ENCODE data around the gene NR1I3. TPM values are rescaled to one million over a fixed set of nuclear protein-coding genes. Genes with fewer than 3 reads are reported as not detected.

NR1I3 gene
- total and polyA plus RNA-seq, 2 experiments from 2014 or later, result 2.6 to 8.1 TPM

DNA sequence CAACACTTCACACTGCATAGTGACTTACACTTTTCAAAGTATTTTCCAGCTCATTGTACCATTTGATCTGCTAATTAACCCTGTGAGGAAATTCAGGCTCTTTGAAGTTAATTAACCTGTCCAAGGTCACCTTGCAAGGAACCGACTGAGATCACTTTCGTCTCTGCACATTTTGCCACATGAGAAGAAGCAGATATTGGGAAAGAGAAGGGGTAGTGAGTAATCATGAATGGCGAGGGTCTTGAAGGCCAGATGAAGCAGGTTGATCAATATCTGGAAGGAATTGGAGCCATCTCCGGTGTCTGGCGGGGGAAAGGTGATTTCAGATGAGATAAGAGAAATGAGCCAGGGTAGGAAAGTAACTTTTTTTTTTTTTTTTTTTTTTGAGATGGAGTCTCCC is 18.0 kb downstream of the NR1I3 start:
- WGBS (ENCODE audit: low lambda C conversion rate, missing lambda C conversion rate), result 56% methylated on average over 5 of the region's 5 CpGs
- H3K4me1 ChIP-seq (ENCODE audit: insufficient read depth), result peaks cover 27% of the 10 kb centered on the region

DNA sequence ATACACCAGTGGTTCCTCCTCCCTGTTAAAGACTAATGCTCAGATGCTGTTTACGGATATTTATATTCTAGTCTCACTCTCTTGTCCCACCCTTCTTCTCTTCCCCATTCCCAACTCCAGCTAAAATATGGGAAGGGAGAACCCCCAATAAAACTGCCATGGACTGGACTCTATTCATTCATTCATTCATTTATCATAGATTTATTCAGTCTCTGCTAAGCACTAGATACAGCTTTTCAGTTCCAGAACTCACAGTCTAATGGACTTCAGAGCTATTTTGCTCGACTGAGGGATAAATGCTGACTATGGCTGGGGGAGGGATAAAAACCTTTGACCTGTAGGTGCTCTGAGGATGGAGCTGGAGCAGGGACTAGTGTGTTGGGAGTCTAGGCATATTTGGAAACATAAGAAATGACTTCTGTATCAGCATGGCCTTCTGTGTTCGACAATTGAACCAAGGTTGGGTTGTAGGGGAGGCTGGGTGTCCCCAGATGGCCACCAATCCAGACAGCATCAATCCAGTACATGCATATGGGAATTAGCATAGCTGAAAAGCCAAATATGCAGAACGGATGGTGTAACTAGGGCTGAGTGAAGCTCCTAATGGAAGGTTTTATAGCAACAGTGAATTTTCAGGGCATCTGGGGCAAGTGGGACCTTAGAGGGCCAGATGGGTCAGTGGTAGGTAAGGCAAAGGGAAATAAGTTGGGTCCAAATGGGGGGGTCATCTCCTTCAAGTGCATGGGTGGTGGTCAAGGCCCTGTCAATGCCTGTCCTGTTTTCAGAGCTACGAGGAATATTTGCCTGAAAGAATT is 18.7 kb downstream of the NR1I3 start:
- H3K36me3 ChIP-seq (replicated peaks; ENCODE audit: insufficient read depth, low read depth), result no peaks in the 10 kb centered on the region
- no peak overlapping the region for H3K4me2 ChIP-seq
- DNase-seq (ENCODE audit: low spot score), result no peak
- no peaks in the 10 kb centered on the region for H3K9me2 ChIP-seq (replicated peaks; ENCODE audit: insufficient read depth)
- 84% methylated on average over 5 of the region's 5 CpGs for WGBS (ENCODE audit: low lambda C conversion rate, missing lambda C conversion rate)
- H3K4me1 ChIP-seq (ENCODE audit: insufficient read depth), result peaks cover 27% of the 10 kb centered on the region
- no peaks in the 10 kb centered on the region for H3K79me2 ChIP-seq
- no peaks in the 10 kb centered on the region for H4K20me1 ChIP-seq (ENCODE audit: insufficient read depth, poor library complexity, severe bottlenecking)
- no peak for TF ChIP-seq EZH2 (IDR thresholded peaks at IDR 0.05; ENCODE audit: borderline replicate concordance)
- TF ChIP-seq, protein P1, sequence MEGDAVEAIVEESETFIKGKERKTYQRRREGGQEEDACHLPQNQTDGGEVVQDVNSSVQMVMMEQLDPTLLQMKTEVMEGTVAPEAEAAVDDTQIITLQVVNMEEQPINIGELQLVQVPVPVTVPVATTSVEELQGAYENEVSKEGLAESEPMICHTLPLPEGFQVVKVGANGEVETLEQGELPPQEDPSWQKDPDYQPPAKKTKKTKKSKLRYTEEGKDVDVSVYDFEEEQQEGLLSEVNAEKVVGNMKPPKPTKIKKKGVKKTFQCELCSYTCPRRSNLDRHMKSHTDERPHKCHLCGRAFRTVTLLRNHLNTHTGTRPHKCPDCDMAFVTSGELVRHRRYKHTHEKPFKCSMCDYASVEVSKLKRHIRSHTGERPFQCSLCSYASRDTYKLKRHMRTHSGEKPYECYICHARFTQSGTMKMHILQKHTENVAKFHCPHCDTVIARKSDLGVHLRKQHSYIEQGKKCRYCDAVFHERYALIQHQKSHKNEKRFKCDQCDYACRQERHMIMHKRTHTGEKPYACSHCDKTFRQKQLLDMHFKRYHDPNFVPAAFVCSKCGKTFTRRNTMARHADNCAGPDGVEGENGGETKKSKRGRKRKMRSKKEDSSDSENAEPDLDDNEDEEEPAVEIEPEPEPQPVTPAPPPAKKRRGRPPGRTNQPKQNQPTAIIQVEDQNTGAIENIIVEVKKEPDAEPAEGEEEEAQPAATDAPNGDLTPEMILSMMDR (IDR thresholded peaks at IDR 0.05; ENCODE audit: poor library complexity), result no peak
- no peak for TF ChIP-seq EZH2phosphoT487 (IDR thresholded peaks at IDR 0.05; ENCODE audit: low read depth, severe bottlenecking, unreplicated experiment)
- H3K4me3 ChIP-seq, result no peak overlapping the region
- H3K27me3 ChIP-seq, result no peaks in the 10 kb centered on the region
- H2AFZ ChIP-seq, result no peak overlapping the region
- H3K27ac ChIP-seq, result peak overlapping the region; percentile 93
- H3K9me3 ChIP-seq (ENCODE audit: low read depth), result no peaks in the 10 kb centered on the region

More for the DNA sequence above, 18.0 kb downstream of the NR1I3 start:
- Histone ChIP-seq H2AFZ (no peak overlapping the region), H3K79me2 (no peaks in the 10 kb centered on the region), H3K9me3 (ENCODE audit: low read depth) (no peaks in the 10 kb centered on the region), H3K4me3 (no peak overlapping the region), H3K27me3 (no peaks in the 10 kb centered on the region), H4K20me1 (ENCODE audit: insufficient read depth, poor library complexity, severe bottlenecking) (no peaks in the 10 kb centered on the region), H3K9me2 (replicated peaks; ENCODE audit: insufficient read depth) (no peaks in the 10 kb centered on the region), H3K4me2 (no peak overlapping the region), H3K36me3 (replicated peaks; ENCODE audit: insufficient read depth, low read depth) (no peaks in the 10 kb centered on the region), H3K27ac (peak overlapping the region; percentile 63)
- no peak for DNase-seq (ENCODE audit: low spot score)
- TF ChIP-seq EZH2 (IDR thresholded peaks at IDR 0.05; ENCODE audit: borderline replicate concordance), result no peak

DNA sequence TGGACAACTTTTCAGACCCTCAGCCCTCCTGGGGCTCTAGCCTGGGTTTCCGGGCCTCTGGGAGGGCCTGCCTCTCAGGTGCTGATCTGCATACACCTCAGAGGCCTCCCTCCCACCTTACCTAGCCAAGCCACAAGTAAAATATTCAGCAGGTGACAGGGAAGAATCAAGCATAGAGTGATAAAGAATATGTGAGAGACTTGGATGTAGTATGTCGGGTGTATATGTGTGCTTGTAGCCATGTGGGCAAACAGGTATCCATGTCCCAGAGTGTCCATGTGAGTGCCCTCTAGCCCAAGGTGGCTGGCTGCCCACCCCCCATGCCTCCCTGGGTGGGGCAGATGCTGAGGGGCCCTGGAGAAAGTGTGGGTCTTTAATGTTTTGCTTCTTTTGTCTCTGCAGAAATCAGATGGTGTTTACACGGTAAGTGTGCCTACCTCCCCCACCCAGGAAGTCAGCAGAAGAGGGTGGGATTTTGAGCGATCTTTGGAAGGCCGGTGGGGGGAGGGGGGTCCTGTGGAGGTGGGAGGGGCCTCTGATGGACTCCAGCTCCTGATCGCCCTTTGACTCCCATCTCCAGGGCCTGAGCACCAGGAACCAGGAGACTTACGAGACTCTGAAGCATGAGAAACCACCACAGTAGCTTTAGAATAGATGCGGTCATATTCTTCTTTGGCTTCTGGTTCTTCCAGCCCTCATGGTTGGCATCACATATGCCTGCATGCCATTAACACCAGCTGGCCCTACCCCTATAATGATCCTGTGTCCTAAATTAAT is 19.5 kb downstream of the NR1I3 start:
- no peak for DNase-seq (ENCODE audit: low spot score)
- TF ChIP-seq, protein P1 (IDR thresholded peaks at IDR 0.05; ENCODE audit: poor library complexity), result no peak
- no peak for TF ChIP-seq EZH2phosphoT487 (IDR thresholded peaks at IDR 0.05; ENCODE audit: low read depth, severe bottlenecking, unreplicated experiment)
- TF ChIP-seq EZH2 (IDR thresholded peaks at IDR 0.05; ENCODE audit: borderline replicate concordance), result no peak
- Histone ChIP-seq H2AFZ (no peak overlapping the region), H3K4me3 (no peak overlapping the region), H3K79me2 (no peaks in the 10 kb centered on the region), H4K20me1 (ENCODE audit: insufficient read depth, poor library complexity, severe bottlenecking) (no peaks in the 10 kb centered on the region), H3K9me3 (ENCODE audit: low read depth) (no peaks in the 10 kb centered on the region), H3K27ac (peak overlapping the region; percentile 93), H3K4me1 (ENCODE audit: insufficient read depth) (peaks cover 27% of the 10 kb centered on the region), H3K27me3 (no peaks in the 10 kb centered on the region), H3K36me3 (replicated peaks; ENCODE audit: insufficient read depth, low read depth) (peaks cover 3% of the 10 kb centered on the region), H3K9me2 (replicated peaks; ENCODE audit: insufficient read depth) (no peaks in the 10 kb centered on the region), H3K4me2 (no peak overlapping the region)
- 49% methylated on average over 7 of the region's 8 CpGs for WGBS (ENCODE audit: low lambda C conversion rate, missing lambda C conversion rate)

DNA sequence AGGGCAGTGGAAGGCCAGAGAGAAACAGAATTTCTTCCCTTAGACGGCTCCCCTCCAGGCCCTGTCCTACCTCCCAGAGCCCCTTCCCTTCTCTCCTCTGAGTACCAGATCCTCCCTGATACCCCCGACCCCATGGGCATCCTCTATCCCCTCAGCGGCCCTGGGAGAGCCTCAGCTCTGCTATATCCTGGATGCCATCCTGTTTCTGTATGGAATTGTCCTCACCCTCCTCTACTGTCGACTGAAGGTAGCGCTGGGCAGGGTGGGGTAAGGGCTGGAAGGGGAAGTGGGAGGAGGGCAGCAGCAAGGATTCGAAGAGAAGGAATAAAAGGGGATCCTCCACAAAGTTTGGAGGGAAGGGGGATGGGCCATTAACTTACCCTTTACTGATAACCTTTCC is 20.2 kb downstream of the NR1I3 start:
- DNase-seq (ENCODE audit: low spot score), result no peak
- H3K27me3 ChIP-seq, result no peaks in the 10 kb centered on the region
- 78% methylated on average over 6 of the region's 6 CpGs for WGBS (ENCODE audit: low lambda C conversion rate, missing lambda C conversion rate)
- peaks cover 7% of the 10 kb centered on the region for H3K36me3 ChIP-seq (replicated peaks; ENCODE audit: insufficient read depth, low read depth)
- no peaks in the 10 kb centered on the region for H4K20me1 ChIP-seq (ENCODE audit: insufficient read depth, poor library complexity, severe bottlenecking)
- H3K4me2 ChIP-seq, result no peak overlapping the region
- H3K27ac ChIP-seq, result peak overlapping the region; percentile 93
- peaks cover 27% of the 10 kb centered on the region for H3K4me1 ChIP-seq (ENCODE audit: insufficient read depth)
- no peak overlapping the region for H3K4me3 ChIP-seq
- no peaks in the 10 kb centered on the region for H3K79me2 ChIP-seq
- TF ChIP-seq EZH2phosphoT487 (IDR thresholded peaks at IDR 0.05; ENCODE audit: low read depth, severe bottlenecking, unreplicated experiment), result no peak
- no peak for TF ChIP-seq EZH2 (IDR thresholded peaks at IDR 0.05; ENCODE audit: borderline replicate concordance)
- TF ChIP-seq, protein P1 (IDR thresholded peaks at IDR 0.05; ENCODE audit: poor library complexity), result no peak
- H3K9me3 ChIP-seq (ENCODE audit: low read depth), result no peaks in the 10 kb centered on the region
- H3K9me2 ChIP-seq (replicated peaks; ENCODE audit: insufficient read depth), result no peaks in the 10 kb centered on the region
- H2AFZ ChIP-seq, result no peak overlapping the region
